Cortex of kidney (tissue), 1 donor: ENCODE results near the gene UNC80.

Experiments used
- DNase-seq: peaks from one replicate; lab custom pipeline; 2025; lab: John Stamatoyannopoulos, UW

The UNC80 gene

DNA sequence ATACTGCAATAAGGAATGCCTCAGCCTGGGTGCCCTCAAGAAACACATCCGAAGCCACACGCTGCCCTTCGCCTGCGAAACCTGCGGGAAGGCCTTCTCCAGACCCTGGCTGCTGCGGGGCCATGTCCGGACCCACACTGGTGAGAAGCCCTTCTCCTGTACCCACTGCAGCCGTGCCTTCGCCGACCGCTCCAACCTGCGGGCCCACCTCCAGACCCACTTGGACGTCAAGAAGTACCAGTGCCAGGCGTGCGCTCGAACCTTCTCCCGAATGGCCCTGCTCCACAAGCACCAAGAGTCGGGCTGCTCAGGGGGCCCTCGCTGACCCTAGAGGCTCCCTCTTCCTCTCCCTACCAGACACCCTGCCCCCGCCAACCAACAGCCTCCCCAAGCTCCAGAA, 37.6 kb downstream of the UNC80 start:
- no peak for DNase-seq

DNA sequence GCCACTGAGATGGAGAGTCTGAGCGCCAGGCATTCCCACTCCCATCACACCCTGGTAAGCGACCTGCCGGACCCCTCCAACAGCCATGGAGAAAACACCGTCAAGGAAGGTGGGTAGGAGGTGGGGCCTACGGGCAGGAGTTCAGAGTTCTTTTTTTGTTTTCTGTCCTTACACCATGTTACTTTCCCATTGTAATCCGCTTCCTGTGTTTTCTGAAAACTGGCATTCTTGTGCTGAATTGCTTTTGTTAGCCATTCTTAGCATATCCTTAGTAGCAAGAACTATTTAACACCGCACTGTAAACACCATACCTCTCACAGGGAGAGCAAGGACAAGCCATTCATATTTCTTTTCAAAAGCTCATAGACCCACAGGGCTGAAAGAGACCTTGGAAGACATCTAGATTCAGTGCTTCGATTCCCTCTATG, 46.2 kb downstream of the UNC80 start:
- DNase-seq, result no peak

DNA sequence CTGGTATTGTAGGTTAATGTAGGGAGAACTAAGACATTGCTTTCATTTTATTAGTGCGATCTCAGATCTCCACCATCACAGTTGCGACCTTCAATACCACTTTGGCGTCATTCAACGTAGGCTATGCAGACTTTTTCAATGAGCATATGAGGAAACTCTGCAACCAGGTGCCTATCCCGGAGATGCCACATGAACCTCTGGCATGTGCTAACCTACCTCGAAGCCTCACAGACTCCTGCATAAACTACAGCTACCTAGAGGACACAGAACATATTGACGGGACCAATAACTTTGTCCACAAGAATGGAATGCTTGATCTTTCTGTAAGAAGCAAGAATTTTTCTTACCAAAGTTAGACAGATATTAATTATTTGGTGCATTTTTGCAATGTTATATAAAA, 47.3 kb downstream of the UNC80 start:
- no peak for DNase-seq

DNA sequence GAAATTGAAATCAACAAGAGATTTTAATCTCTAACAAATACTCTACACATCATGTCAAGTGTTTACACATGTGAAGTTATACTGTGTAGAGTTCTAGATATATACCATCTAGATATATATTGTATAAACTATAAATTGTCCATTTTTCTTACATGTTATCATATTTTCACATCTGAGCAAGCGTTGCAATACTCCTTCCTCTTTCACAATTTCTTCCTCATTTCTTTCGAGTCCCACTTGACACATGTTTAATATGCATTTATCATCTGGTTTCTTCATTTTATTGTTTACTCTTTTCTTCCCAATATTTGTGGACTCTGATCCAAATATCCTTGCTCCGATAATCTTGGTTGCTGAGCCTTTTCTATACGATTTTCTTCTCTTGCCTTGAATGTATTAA, 50.2 kb downstream of the UNC80 start:
- no peak for DNase-seq

DNA sequence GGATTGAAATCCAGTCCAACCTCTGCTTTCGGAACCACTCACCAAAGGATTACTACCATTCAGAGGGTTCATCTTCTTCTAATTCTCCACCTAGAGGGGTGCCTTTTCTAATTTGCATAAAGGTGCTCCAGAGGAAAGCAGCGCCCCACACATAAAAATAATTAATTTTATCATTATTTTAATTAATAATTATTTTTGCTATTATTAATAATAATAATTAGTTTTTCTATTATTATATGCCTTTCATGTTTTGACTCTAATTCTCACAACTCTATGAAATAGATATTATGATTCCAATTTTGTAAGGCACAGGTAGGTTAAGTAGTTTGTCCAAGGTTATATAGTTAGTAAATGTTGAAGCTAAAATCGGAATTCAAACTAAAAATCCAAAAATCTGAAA, 51.9 kb downstream of the UNC80 start:
- DNase-seq, result no peak

DNA sequence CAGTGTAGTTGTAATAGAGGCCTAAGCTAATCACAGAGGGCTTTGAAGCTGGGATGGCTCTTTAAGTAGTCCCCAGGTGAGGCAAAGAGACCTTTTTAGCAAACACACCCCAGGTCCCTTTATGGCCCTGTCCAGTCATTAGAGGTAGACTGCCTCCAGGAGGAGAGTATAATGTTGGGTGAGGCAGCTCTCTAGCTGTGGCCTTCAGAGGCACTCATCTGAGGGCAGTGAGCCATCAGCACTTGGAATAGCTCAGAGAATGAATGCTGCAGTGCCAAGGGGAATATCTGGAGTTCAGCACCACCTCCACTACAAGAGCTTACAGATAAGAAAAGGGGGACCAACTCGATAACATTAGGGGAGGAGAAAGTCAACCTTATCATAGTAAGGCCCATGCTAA, 52.8 kb downstream of the UNC80 start:
- DNase-seq, result no peak

DNA sequence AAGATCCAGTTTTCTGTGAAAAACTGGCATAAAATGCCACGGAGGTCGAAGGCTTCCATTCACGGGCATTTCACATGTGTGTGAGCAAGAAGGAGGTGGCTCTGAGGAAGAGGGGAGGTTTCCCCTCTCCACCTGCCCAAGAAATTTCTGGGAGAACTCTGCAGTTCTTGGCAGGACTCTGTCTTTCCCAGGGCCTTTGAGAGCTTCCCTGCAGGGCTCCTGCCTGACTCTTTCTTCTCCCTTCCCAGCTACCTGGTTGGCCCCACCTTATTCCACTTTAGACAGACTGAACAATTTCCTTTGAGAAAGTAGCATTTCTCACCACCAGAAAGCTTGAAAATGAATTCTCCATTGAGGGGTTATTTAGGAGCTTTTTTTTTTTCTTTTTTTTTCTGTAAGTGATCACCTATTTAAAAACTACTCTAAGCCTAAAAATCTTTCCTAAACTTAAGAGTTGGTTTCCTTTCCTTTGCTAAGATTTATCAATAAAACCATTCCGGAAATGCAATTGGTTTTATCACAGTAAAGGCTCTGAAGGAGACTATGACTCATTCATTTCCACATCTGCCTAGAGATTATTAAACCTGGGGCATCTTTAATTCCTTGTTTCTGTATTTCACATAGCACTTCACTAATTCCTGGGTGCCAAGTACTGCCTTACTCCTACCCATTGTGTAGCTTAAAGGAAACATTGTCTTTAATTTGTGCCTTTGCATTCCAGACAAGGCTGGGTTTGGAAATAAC, 59.3 kb downstream of the UNC80 start:
- no peak for DNase-seq

DNA sequence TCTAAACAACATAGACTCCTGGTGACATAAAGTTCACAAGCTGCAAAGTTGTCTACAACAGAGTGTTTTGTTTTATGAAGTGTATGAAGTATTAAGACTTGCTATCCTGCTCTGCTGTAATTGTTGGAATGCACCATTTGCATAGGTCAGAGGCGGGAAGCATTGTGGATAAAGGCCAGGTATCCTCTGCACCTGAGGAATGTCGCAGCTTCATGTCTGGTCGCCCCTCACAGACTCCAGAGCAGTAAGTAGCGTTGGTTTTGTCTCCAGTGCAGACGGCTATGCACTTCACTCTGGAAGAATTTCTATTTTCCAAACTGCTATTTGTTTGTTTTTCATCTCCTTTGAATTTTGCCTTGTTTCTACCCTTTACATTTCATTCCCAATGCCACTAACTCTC, 63.1 kb downstream of the UNC80 start:
- DNase-seq, result no peak

DNA sequence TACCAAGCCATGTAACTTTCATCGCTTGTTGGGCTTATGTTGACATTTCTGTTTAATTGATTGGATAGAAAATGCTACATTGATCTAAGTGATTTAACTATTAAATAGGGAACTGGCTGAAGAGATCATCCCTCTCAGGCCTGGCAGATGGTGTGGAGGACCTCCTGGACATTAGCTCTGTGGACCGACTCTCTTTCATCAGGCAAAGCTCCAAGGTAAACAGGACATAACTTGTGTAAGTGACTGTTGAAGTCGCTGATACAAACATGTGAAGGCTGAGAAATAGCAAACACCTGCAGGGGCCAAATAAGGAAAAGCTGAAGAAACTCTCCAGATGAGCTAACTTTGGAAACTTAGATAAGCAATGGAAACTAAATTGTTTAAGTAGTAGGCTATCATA, 68.8 kb downstream of the UNC80 start:
- DNase-seq, result no peak

DNA sequence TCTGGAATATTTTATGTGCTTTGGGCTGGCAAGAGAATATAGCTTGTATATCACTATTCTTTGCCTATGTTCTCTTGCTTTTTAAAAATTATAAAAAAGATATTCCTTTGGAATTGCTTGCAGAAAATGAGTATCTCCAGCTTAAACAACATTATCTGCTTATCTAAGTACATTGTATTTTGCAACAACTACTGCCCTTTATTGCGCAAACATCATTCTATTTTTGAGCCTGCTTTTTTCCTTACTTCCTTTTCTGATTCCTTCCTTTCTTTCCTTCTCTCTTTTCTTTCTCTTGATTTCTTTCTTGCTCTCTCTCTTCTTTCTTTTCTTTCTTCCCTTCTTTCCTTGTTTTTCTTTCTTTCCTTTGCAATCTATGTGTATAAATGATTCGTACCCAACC, 74.0 kb downstream of the UNC80 start:
- no peak for DNase-seq

DNA sequence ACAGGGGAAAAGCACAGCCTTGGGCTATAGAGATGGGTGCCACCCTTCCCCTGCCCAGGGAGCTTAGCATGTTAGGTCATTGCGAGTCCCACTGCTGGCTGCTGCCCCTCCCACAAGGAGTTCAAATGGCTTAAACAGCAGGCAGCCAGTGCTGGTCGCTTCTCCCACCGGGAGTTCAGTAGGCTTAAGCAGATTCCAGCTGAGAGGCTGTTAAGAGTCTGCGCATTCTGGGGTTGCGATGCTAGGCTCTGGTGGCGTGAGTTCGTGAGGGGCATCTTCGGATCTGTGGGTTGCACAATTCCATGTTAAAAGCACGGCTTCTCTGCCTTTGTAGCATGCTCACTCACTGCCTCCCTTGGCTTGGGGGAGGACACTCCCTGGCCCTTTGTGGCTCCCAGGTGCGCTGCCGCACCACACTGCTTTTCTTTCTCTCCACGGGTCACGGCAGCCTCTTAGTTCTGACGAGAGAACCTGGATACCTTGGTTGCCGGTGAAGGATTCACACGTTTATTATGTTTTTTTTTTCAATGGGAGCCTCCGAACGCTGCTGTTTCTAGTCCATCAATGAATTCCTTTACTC, 93.2 kb downstream of the UNC80 start:
- DNase-seq, result no peak

DNA sequence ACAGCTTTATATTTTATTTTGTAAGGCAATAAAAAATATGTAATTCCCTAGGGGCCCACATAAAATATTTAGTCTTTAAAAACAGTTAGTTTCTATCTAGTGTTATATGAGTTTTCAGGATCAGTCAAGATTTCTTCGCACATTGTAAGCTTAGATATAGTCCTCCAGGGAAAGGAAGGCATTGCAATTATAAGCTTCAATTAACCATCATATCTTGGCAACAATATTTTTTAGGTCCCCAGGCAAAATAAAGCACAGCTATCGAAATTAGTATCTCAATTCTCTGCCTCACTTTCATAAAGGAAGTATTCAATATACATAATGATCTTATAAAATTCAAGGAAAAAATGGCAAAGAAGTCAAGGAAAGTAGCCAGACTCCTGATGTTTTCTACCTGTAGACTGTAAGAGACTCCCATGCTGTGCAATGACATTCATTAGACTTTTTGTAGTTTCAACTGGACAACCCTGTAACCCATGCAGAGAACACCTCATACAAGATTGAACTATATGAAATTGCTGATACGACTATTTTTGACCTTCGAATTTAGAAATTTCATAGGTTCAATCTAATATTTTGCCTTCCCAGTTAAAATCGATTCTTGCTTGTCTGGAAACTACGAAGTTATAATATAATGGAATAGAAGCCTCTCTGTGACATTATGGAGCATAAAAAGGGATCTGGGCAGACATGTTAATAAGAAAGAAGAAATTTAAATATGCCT, 96.8 kb downstream of the UNC80 start:
- no peak for DNase-seq

DNA sequence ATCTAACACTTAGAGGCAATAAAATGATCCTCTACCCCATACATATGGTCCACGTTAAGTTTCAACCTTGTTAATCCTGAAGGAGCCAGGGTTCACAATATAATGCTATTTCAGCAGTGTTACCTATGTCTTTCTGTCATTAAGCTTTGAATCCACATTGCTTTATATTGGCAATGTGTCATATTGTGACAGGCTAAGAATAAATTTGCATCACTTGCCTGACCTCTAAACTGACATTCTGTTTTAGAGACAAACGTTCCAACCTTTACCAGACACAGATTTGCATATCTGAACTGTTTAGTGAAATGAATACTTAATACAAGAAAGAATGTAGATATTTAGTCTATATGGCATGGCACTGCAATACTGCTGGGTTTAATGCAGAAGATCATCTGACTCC, 98.4 kb downstream of the UNC80 start:
- DNase-seq, result no peak

DNA sequence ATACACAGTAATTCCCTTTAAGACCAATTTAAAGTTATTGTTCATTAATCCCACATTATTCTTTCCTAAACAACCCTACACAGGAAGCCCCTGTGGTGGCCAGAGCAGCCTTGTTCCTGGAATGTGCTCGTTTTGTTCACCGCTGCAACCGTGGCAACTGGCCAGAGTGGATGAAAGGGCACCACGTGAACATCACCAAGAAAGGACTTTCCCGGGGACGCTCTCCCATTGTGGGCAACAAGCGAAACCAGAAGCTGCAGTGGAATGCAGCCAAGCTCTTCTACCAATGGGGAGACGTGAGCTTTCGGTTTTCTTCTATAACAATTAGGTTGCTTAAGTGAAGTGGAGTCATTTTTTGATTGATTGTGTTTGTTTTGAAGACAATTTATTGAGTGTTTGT, 101.0 kb downstream of the UNC80 start:
- no peak for DNase-seq

DNA sequence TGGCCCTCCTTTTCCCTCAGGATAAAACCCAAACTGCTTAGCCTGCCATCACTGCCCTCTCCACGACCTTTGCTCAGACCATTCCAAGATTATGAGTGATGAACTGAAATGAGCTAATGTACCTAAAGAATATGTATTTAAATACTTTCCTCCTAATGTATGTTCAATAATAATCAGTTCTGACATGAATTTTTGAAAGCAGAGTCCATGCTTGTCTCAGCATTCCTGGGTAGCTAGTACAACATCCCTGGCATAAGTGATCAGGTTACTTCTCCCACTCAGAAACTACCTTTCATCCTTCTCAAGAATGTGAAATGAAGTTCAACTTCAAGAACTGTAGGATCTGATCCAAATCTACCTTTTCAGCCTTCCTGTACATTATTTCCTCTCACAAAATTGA, 103.6 kb downstream of the UNC80 start:
- no peak for DNase-seq

DNA sequence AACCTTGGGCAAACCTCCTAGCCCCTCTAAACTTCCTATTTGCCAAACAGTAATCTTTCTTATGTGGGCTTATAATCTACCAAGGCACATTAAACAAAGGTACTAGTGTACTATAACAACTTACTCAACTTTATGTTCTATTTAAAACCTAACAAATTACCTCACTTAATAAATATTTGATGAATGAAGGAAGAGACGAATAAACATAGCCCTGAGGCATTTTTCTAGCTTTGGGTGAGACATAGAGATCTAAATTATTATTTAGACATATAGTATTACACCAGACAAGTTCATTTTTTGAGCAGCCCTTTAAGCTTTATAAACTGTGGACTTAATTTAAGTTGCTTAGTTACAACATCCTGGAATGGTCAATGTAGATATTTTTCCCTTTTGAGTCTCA, 104.6 kb downstream of the UNC80 start:
- DNase-seq, result no peak

DNA sequence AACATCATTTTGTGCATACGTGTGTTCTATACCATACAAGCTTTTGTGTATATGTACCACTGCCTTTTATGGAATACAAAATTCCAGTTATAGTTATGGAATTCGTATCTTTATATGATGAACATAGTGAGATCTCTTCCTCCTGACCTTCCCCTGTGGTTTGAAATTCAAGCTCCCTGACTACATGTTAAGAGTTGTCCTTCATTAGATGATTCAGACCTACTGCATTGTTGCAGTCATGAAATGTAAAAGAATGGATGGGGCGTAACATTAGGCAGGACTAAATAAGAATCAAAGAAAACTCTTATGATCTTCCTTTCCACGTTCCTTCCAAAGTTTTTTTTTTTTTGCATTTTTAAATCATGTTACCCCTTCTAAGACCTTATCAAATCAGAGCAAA, 107.1 kb downstream of the UNC80 start:
- DNase-seq, result no peak

DNA sequence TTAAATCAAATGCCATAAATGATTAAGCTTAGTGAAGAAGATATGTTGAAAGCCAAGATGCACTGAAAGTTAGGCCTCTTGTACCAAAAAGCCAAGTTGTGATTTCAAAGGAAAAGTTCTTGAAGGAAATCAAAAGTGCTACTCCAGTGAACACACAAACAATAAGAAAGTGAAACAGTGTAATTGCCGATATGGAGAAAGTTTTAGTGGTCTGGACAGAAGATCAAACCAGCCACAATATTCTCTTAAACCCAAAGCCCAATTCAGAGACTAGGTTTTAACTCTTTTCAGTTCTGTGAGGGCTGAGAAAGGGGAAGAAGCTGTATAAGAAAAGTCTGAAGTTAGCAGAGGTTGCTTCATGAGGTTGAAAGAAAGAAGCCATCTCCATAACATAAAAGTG, 129.0 kb downstream of the UNC80 start:
- no peak for DNase-seq

DNA sequence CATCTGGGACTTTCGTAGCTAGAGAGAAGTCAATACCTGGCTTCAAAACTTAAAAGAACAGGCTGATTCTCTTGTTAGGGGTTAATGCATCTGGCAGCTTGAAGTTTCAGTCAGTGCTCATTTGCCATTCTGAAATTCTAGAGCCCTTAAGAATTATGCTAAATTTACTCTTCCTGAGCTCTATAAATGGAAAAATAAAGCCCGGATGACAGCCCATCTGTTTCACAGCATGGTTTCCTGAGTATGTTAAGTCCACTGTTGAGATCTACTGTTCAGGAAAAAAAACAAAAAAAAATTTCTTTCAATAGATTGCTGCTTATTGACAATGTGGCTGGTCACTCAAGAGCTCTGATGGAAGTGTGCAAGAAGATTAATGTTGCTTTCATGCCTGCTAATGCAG, 129.5 kb downstream of the UNC80 start:
- DNase-seq, result no peak

DNA sequence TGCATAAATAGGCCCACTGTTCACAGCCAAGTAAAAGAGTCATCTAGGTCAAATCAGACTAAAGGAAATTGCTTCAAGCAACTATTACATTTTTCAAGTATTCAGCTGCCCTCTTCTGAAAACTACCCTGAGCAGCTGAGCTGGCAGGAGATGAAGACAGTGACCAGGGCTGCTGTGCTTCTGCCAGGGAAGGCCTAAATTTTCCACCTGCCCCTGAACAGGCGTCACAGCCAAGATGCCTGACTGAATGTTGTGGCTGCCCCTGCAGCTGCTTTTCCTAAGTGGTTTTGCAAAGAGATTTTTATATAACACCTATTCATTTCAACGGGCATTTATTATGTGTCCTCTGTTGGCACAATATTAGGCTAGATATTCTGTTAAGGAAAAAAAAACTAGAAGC, 134.1 kb downstream of the UNC80 start:
- DNase-seq, result no peak

DNA sequence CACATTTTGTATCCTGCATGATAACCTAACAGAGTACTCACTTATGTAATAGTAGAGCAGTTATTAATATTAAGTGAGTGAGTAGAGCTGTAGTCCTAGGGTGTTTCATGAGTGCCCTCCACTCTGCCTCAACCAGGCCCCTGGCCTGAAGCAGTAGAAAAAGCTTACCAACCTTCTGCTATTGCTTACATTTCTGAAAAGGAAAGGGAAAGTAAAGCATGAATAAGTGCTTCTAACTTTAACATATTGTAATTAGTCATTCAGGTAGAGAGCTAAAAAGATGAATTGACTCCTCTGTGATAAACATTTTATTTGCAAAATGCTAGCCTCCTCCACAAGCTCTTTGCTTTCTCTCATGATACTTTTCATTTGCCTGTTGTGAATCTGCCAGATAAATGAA, 136.1 kb downstream of the UNC80 start:
- no peak for DNase-seq

DNA sequence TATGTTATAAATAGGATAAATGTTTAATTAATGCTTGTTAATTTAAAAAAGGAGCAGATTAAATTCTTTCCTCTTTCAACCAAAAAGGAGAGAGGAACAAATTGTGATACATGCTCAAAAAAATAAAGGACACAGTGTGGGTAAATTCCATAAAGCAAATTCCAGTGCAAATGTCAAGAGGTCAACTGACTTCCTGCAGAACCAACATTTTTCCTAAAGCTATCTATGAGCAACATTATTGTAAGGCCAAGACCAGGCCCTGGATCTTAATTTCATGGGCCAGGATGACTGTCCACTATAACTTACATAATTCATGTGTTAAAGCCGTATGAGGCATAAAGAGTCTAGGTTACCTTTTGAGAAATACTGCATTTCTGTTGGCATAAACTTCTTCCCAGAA, 136.9 kb downstream of the UNC80 start:
- DNase-seq, result no peak

DNA sequence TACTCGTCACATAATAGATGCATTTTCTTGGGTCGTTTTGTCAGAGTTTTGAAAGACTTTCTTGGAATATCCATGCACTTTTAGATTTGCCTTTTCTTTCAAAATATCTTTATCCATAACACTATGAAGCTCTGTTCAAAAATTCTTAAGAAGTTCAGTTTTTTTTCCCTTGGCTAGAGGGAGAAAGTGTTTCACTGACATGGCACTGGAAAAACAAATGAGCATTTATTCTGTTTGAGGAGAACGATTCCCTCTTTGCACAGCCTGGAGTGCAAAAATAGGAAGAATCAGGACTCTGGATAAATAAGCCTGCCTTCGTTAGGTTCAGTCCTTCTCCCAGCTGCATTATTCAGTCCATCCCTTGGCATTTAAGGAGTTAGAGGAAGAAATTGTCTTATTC, 139.9 kb downstream of the UNC80 start:
- no peak for DNase-seq
